ENCODE results near the gene C17orf107. TPM values are rescaled to one million over a fixed set of nuclear protein-coding genes. Genes with fewer than 3 reads are reported as not detected.
"Not testable (repeated sequence)": the region's sequence is repeated elsewhere in the genome, so short reads cannot be mapped to it uniquely, and the experiment has no call there.

C17orf107 gene
- total RNA-seq, 1 experiment from 2014 or later: 0.20 TPM

GRCh38 chr17:4900231-4901107, 1.1 kb downstream of the C17orf107 start:
- DNase-seq (ENCODE audit: low read depth): no peak

DNA sequence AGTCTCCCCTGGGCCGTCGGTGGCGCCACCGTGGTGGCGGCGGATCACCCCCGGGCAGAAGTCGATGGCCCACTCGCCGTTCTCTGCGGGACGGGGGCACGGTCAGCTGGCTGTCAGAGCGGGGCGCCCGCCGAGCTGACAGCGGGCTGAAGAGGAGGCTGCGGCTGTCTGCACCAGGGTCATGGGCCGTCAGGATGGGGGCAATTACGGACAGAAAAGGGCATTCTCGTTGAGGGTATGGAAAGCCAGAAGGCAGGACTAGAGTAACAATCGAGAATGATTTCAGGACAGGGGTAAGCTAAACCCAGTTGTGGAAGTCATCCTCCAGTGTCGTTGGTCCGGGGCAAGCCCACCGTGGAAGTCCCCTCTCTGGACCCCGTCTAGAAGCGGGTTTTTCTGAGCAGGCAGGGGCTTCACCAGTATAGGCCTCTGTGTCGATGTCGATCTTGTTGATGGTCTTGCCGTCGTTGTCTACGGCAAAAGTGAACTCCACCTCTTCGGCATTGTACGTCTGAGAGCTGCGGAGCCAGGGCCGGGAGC, 1.8 kb downstream of the C17orf107 start:
- no peak for DNase-seq (ENCODE audit: low read depth)

DNA sequence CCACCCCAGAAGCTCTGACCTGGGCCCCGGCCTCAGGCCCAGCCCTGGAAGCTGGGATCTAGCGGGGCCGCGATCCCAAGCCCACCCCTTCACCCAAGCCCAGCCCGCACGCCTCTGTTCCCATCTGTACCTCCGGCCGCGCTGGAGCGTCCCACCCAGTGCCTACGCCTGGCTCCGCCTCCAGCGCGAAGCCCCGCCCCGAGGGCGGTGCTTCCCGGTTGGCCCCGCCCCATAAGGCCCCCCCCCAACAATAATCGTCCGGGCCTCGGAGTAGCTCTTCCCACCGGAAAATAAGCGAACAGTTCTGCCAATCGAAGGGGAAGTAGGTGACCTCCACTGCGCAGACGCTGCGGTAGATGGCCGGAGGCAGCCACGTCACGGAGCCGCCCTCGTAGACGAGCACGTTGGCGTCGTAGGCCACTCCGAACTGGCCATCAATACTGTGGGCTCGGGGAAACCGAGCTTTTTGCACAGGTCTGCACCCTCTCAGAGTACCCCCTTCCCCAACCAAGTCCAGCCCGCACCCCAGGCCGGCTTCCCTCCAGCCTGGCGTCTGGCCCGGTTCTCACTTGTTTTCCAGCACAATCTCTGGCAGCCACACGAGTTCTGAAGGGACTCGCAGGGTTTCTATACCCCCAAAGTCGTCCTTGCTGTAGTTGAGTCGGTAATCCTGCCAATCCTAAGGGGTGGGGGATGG, 2.5 kb downstream of the C17orf107 start:
- no peak for DNase-seq (ENCODE audit: low read depth)

DNA sequence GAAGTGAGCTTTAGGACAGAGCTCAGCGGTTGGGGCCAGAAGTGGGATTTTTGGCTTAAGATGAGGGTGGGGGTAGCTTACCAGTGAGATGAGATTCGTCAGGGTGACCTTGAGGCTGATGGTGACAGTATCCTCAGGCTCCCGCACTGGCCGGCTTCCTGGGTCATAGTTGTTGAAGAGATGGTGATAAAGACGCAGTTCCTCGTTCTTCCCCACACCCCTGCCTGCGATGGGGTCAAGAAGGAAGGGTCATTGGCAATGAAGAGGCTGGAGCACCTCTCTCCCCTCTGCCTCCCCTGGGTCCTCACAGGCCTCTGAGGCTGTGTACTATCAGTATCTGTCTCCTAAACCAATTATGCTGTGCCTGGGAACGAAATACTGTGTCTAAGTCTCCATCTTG, 3.2 kb downstream of the C17orf107 start:
- DNase-seq (ENCODE audit: low read depth): no peak

DNA sequence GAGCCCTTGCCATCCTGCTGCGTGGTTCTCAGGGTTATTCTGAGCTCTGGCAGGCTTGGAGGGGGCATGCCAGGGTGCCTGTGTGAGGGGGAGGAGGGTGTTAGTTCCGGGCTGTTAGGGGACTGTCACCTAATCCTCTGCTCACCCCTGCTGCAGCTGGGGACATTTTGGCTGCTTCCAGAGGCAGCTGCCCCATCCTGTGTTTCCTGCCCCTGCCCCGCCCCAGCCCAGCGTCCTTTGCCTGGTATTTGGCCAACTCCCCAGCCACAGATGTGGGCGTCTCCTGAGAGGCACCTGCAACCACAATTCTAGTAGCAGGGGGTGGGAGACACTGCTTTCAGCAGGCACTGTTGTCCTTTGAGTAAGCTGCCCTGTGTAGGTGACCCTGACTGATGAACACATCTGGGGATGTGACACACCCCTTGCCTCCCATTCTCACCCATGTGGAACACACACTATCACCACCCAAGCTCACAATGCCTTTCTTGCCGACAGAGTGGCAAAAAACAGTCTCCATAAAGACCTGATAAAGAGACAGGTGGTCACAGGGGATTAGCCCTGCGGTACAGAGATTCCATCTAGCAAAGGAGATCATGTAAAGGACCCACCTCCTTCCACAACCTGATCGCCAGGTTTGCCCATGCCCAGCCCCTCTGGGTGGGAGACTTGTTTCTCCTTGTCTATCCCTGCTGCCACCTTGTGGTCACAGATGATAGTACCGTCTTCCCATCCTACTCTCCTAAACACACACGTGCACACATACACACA, 3.9 kb downstream of the C17orf107 start, which contains the start of gene CHRNE:
Gene CHRNE (minus strand): TSS at position 48 of the 768 bp plus-strand sequence. CDS start 35 bp downstream, at position 13.
- DNase-seq (ENCODE audit: low read depth): peak; percentile 70

GRCh38 chr17:4906642-4907041, 7.3 kb downstream of the C17orf107 start:
- DNase-seq (ENCODE audit: low read depth): not testable (repeated sequence)

DNA sequence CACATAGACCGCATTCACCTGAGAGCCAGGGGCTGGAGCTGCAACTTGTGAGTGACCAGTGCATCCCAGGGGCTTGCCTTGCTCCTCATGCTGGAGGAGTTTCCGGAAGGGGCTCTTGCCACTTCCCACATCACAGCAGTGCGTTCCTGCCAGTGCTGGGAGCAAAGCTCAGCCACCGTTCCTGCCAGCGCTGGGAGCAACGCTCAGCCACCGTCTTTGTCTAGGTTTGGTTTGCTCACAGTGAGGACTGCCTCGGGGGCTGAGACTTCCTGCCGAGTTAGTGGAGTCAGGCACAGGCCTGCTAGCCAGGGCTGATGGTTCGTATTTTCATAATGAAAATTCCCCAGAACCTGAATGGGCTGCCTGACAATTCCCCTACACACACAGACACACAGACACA, 9.0 kb downstream of the C17orf107 start:
- peak; percentile 41 for DNase-seq (ENCODE audit: low read depth)

DNA sequence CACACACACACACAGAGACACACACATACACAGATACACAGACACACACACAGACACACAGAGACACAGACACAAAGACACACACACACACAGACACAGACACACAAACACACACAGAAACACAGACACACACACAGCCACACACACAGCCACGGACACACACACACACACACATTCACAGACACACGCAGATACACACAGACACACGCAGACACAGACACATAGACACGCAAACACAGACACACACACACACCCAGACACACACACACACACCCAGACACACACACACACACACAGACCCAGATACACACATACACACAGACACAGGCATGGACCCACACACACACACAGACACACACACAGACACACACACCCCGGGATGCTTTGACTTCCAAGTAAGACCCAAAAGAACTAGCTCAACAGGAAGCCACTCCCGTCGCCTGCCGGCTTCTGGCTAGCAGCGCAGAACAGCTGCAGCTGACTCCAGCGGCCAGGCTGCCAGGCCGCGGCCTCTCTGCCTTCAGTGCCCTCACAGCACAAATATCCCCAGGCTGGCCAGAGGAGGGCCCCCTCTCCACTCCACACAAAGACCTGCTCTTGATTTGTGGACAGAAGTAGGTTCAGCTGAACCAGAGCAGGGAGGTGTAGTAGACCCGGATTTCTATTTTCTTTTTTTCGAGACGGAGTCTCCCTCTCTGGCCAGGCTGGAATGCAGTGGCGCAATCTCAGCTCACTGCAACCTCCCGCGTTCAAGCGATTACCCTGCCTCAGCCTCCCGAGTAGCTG, 9.6 kb downstream of the C17orf107 start:
- DNase-seq (ENCODE audit: low read depth): peak; percentile 85

DNA sequence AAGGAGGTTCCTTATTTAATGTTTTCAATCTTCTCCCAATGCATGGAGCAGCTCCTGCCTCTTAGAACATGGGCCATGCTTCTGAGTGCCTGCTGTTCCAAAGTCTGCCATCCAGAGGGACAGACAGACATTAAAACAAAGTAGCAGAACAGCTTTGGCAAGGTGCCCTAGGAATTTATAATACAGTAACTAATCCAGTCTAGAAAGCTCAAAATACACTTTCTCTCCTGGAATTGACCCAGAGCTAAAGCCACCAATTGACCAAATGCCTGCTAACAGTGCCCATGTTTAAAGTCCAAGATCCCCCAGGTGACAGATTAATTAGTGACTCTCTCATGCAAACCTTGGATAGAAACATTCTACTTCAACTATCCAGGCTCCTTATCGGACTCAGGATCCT, 14.7 kb downstream of the C17orf107 start:
- DNase-seq (ENCODE audit: low read depth): peak; percentile 24

- not testable (repeated sequence) for DNase-seq (ENCODE audit: low read depth)
These were observed 15.2 kb downstream of the C17orf107 start for GRCh38 chr17:4914551-4914950.

- no peak for DNase-seq (ENCODE audit: low read depth)
These were observed 20.2 kb downstream of the C17orf107 start for GRCh38 chr17:4919511-4920047.

GRCh38 chr17:4920351-4921048, 21.2 kb downstream of the C17orf107 start:
- DNase-seq (ENCODE audit: low read depth): no peak

DNA sequence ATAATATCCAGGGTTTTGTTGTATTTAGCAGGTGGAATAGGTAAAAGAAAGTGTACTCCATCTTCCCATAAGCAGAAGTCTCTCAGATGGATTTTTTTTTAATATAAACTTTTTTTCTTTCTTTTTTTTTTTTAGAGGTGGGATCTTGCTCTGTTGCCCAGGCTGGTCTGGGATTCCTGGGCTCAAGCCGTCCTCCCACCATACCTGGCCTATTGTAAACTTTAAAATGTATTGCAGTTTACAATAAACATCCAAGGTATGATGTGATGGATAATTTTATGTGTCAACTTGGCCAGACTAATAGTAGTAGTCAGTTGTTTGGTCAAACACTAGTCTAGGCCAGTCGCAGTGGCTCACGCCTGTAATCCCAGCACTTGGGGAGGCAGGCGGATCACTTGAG, 22.0 kb downstream of the C17orf107 start:
- DNase-seq (ENCODE audit: low read depth): no peak

GRCh38 chr17:4926577-4927335, 27.4 kb downstream of the C17orf107 start:
- DNase-seq (ENCODE audit: low read depth): not testable (repeated sequence)

DNA sequence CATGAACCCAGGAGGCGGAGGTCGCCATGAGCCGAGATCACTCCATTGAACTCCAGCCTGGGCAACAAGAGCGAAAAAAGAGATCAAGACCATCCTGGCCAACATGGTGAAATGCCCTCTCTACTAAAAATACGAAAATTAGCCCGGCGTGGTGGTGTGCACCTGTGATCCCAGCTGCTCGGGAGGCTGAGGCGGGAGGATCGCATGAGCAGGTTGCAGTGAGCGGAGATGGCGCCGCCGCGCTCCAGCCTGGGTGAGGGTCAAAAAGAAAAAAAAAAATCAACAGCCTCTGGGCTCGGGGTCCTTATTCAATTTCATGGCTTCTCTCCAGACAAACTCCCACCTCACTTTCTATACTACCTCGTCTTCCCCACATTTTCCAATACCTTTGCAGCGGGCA, 29.5 kb downstream of the C17orf107 start:
- no peak for DNase-seq (ENCODE audit: low read depth)

- peak; percentile 26 for DNase-seq (ENCODE audit: low read depth)
These were observed 32.6 kb downstream of the C17orf107 start, which contains the start of gene GP1BA for GRCh38 chr17:4931963-4932362. Gene GP1BA, plus strand, starts transcription at chr17:4932277. Its CDS starts 328 bp downstream, at chr17:4932605.

DNA sequence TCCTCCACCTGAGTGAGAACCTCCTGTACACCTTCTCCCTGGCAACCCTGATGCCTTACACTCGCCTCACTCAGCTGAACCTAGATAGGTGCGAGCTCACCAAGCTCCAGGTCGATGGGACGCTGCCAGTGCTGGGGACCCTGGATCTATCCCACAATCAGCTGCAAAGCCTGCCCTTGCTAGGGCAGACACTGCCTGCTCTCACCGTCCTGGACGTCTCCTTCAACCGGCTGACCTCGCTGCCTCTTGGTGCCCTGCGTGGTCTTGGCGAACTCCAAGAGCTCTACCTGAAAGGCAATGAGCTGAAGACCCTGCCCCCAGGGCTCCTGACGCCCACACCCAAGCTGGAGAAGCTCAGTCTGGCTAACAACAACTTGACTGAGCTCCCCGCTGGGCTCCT, 33.4 kb downstream of the C17orf107 start:
- DNase-seq (ENCODE audit: low read depth): no peak

DNA sequence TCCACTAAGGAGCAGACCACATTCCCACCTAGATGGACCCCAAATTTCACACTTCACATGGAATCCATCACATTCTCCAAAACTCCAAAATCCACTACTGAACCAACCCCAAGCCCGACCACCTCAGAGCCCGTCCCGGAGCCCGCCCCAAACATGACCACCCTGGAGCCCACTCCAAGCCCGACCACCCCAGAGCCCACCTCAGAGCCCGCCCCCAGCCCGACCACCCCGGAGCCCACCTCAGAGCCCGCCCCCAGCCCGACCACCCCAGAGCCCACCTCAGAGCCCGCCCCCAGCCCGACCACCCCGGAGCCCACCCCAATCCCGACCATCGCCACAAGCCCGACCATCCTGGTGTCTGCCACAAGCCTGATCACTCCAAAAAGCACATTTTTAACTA, 34.3 kb downstream of the C17orf107 start:
- no peak for DNase-seq (ENCODE audit: low read depth)
